GM23338 (cell line): ENCODE data around the gene COL6A1. TPM values are rescaled to one million over a fixed set of nuclear protein-coding genes. Genes with fewer than 3 reads are reported as not detected.

Source experiments
- ATAC-seq: fragments of 200-7000 bp; cut with Tn5 transposase; 3 replicates; pipeline ENCODE4 v1.9.1; 2020
- DNase-seq: peaks from one replicate; pipeline ENCODE4 v3.0.0-alpha.2; 2015; ENCODE audit warnings: low spot score
- H2AFZ ChIP-seq: fragments of 200-600 bp; sonication (generic); 2 replicates; pipeline ENCODE4 v1.8.0; 2016; ENCODE audit warnings: antibody characterized with exemption, mild to moderate bottlenecking, moderate library complexity
- H3F3A ChIP-seq: fragments of 200-600 bp; sonication (generic); replicated peaks from 2 replicates; pipeline ENCODE4 v1.8.0; 2017; ENCODE audit warnings: antibody characterized with exemption, mixed run types, low read depth
- H3K27ac ChIP-seq: fragments of 200-600 bp; sonication (generic); 2 replicates; pipeline ENCODE4 v1.6.1; 2016; ENCODE audit warnings: low read depth
- H3K27me3 ChIP-seq: fragments of 200-600 bp; sonication (generic); 2 replicates; pipeline ENCODE4 v1.8.0; 2016; ENCODE audit warnings: mild to moderate bottlenecking, mixed run types, moderate library complexity; ENCODE audit not compliant: insufficient read depth
- H3K36me3 ChIP-seq: fragments of 200-600 bp; sonication (generic); 2 replicates; pipeline ENCODE4 v1.8.0; 2016; ENCODE audit warnings: mild to moderate bottlenecking; ENCODE audit not compliant: insufficient read depth
- H3K4me1 ChIP-seq: fragments of 200-600 bp; sonication (generic); 2 replicates; pipeline ENCODE4 v1.8.0; 2016; ENCODE audit warnings: mild to moderate bottlenecking, moderate library complexity; ENCODE audit not compliant: insufficient read depth
- H3K4me2 ChIP-seq: fragments of 200-600 bp; sonication (generic); 2 replicates; pipeline ENCODE4 v1.7.1; 2017; ENCODE audit warnings: mixed run types
- H3K4me3 ChIP-seq: fragments of 200-600 bp; sonication (generic); 2 replicates; pipeline ENCODE4 v1.6.1; 2016; ENCODE audit warnings: mixed run types
- H3K79me2 ChIP-seq: fragments of 200-600 bp; sonication (generic); replicated peaks from 2 replicates; pipeline ENCODE4 v1.8.0; 2017; ENCODE audit warnings: mild to moderate bottlenecking; ENCODE audit not compliant: insufficient read depth
- H3K9me2 ChIP-seq: fragments of 200-600 bp; sonication (generic); 2 replicates; pipeline ENCODE4 v1.8.0; 2017; ENCODE audit not compliant: insufficient read depth
- H4K20me1 ChIP-seq: fragments of 200-600 bp; sonication (generic); replicated peaks from 2 replicates; pipeline ENCODE4 v1.8.0; 2017; ENCODE audit warnings: mild to moderate bottlenecking; ENCODE audit not compliant: insufficient read depth
- H3K27ac Mint-ChIP-seq: 2 replicates; pipeline ENCODE4 v1.8.0; 2020; ENCODE audit warnings: inconsistent platforms, mild to moderate bottlenecking, moderate library complexity, mixed read lengths
- H3K27me3 Mint-ChIP-seq: 3 replicates; pipeline ENCODE4 v1.8.0; 2022; ENCODE audit warnings: low read depth, mild to moderate bottlenecking, moderate library complexity, mixed read lengths, inconsistent platforms; ENCODE audit not compliant: insufficient read depth, poor library complexity
- H3K36me3 Mint-ChIP-seq: 3 replicates; pipeline ENCODE4 v1.8.0; 2021; ENCODE audit warnings: low read depth, mild to moderate bottlenecking, inconsistent platforms, moderate library complexity, mixed read lengths
- H3K4me1 Mint-ChIP-seq: 3 replicates; pipeline ENCODE4 v1.8.0; 2020; ENCODE audit warnings: mild to moderate bottlenecking, inconsistent platforms, mixed read lengths
- H3K4me3 Mint-ChIP-seq: 3 replicates; pipeline ENCODE4 v1.8.0; 2021; ENCODE audit warnings: moderate library complexity, mild to moderate bottlenecking, inconsistent platforms, mixed read lengths
- H3K9me3 Mint-ChIP-seq: 3 replicates; pipeline ENCODE4 v1.8.0; 2020; ENCODE audit warnings: moderate library complexity, mild to moderate bottlenecking, inconsistent platforms, mixed read lengths
- CREB1 ChIP-seq: fragments of 250-450 bp; sonication (Bioruptor Pico); IDR thresholded peaks from 2 replicates; pipeline ENCODE4 v1.5.0; 2020; ENCODE audit warnings: low read depth, mild to moderate bottlenecking, moderate library complexity
- EZH2 ChIP-seq: fragments of 200-600 bp; sonication (generic); IDR thresholded peaks from one replicate; pipeline ENCODE4 v1.8.0; 2017; ENCODE audit warnings: antibody characterized with exemption, mild to moderate bottlenecking, low read depth; ENCODE audit not compliant: unreplicated experiment
- EZH2phosphoT487 ChIP-seq: fragments of 200-600 bp; sonication (generic); IDR thresholded peaks from one replicate; pipeline ENCODE4 v1.8.1; 2018; ENCODE audit warnings: antibody characterized with exemption; ENCODE audit not compliant: unreplicated experiment
- JUNB ChIP-seq: IDR thresholded peaks from one replicate; pipeline ENCODE4 v1.6.1; 2016; ENCODE audit warnings: antibody characterized with exemption; ENCODE audit not compliant: unreplicated experiment
- NANOG ChIP-seq: IDR thresholded peaks from 2 replicates; pipeline ENCODE4 v1.6.1; 2016; ENCODE audit warnings: antibody characterized with exemption, borderline replicate concordance
- POLR2AphosphoS5 ChIP-seq: IDR thresholded peaks from 2 replicates; pipeline ENCODE4 v1.6.1; 2016; ENCODE audit warnings: antibody characterized with exemption, low read depth
- STAT1 ChIP-seq: IDR thresholded peaks from one replicate; pipeline ENCODE4 v1.6.1; 2016; ENCODE audit warnings: antibody characterized with exemption; ENCODE audit not compliant: unreplicated experiment
- ZNF114 ChIP-seq: fragments of 250-450 bp; sonication (Bioruptor Pico); IDR thresholded peaks from 2 replicates; pipeline ENCODE4 v1.5.0; 2020; ENCODE audit warnings: mild to moderate bottlenecking, moderate library complexity
- ZNF331 ChIP-seq: fragments of 250-450 bp; sonication (Bioruptor Pico); IDR thresholded peaks from 2 replicates; pipeline ENCODE4 v1.5.0; 2020; ENCODE audit warnings: low read depth, mild to moderate bottlenecking, moderate library complexity
- polyA plus RNA-seq: library from polyadenylated mRNA; unstranded; fragments of >200 nt; fragmentation: Nextera tagmentation; extraction: Ambion mirVana; gene quantifications from 2 replicates; pipeline ENCODE4 v1.2.1, GENCODE V29; 2016
- total RNA-seq: library from RNA; depleted of rRNA; stranded (reverse); fragments of >200 nt; shearing (Covaris generic); gene quantifications from 2 replicates; pipeline ENCODE4 v1.2.3, GENCODE V29; 2014
- TF ChIP-seq, protein P1 (sequence below), 2 experiments: fragments of 200-600 bp in 1 of 2; sonication (generic) in 1 of 2; conservative IDR thresholded peaks; 2 replicates each; pipeline versions ENCODE4 v1.5.1 to v1.6.1; 2016 to 2017; ENCODE audit warnings: antibody characterized with exemption in 2 of 2, low read depth in 2 of 2, mild to moderate bottlenecking in 2 of 2, moderate library complexity in 1 of 2
- TF ChIP-seq, protein P2 (sequence below): IDR thresholded peaks from one replicate; pipeline ENCODE4 v1.6.1; 2018; ENCODE audit warnings: antibody characterized with exemption; ENCODE audit not compliant: unreplicated experiment
- TF ChIP-seq, protein P3 (sequence below): fragments of 250-450 bp; sonication (Bioruptor Pico); IDR thresholded peaks from 2 replicates; pipeline ENCODE4 v1.5.0; 2020; ENCODE audit warnings: mild to moderate bottlenecking, moderate library complexity
- TF ChIP-seq, protein P4 (sequence below): IDR thresholded peaks from 2 replicates; pipeline ENCODE4 v1.6.1; 2016; ENCODE audit warnings: antibody characterized with exemption

Gene COL6A1
- total and polyA plus RNA-seq, 2 experiments from 2014 or later = 76.0 to 180 TPM

DNA sequence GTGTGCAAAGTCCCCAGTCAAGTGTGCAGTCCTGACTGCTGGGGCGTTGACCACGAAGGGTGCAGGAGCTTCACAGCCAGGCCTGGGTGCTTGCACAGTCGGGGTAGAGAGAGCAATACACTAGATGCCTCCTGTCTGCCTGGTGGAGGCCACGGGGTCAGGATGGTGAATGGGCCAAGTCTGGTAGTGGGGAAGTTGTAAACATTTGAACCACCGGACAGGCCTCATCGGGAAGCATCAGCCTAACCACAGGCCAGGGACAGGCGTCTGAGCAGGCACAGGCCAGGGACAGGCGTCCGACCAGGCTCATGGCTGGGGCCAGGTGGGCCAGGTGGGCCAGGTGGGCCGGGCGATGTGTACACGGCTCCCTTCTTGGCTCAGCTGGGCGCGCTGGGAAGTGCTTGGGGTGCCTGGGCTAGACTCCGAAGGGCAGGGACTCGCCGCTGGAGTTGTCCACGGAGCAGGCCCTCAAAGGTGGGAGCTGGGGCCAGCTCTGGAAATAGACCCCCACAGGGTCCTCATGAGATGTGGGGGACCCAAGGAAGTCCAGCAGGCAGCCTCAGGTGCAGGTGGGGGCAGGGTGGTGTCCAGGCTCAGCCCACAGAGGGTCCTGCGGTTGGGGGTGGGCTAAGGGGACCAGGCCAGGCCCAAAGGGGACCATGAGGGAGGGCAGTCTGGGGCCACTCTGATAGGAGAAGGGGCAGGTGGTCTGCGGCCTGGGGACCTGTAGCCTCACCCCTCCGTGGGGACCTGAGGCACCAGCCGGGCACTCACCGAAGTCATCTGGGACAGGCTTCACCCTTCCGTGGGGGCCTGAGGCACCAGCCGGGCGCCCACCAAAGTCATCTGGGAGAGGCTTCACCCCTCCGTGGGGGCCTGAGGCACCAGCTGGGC lies 15.0 kb downstream of the COL6A1 start:
- Mint-ChIP-seq H3K27ac (0 out of 2 replicates have a peak overlapping the region, but pooled peaks have one; percentile 31), H3K27me3 (peaks cover 6% of the 10 kb centered on the region), H3K9me3 (no peaks in the 10 kb centered on the region; the same call in 2 of the 3 replicates), H3K36me3 (peaks cover 7% of the 10 kb centered on the region), H3K4me1 (no peaks in the 10 kb centered on the region), H3K4me3 (no peak overlapping the region)
- TF ChIP-seq JUNB (no peak), STAT1 (no peak), ZNF331 (CRISPR knock-in tag) (no peak), NANOG (no peak), POLR2AphosphoS5 (no peak), CREB1 (CRISPR knock-in tag) (no peak), EZH2 (no peak), EZH2phosphoT487 (no peak), ZNF114 (CRISPR knock-in tag) (no peak)
- TF ChIP-seq, protein P1, sequence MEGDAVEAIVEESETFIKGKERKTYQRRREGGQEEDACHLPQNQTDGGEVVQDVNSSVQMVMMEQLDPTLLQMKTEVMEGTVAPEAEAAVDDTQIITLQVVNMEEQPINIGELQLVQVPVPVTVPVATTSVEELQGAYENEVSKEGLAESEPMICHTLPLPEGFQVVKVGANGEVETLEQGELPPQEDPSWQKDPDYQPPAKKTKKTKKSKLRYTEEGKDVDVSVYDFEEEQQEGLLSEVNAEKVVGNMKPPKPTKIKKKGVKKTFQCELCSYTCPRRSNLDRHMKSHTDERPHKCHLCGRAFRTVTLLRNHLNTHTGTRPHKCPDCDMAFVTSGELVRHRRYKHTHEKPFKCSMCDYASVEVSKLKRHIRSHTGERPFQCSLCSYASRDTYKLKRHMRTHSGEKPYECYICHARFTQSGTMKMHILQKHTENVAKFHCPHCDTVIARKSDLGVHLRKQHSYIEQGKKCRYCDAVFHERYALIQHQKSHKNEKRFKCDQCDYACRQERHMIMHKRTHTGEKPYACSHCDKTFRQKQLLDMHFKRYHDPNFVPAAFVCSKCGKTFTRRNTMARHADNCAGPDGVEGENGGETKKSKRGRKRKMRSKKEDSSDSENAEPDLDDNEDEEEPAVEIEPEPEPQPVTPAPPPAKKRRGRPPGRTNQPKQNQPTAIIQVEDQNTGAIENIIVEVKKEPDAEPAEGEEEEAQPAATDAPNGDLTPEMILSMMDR (conservative IDR thresholded peaks at IDR 0.05; ENCODE audit: low read depth in 2 of 2) = no peak
- TF ChIP-seq, protein P2, sequence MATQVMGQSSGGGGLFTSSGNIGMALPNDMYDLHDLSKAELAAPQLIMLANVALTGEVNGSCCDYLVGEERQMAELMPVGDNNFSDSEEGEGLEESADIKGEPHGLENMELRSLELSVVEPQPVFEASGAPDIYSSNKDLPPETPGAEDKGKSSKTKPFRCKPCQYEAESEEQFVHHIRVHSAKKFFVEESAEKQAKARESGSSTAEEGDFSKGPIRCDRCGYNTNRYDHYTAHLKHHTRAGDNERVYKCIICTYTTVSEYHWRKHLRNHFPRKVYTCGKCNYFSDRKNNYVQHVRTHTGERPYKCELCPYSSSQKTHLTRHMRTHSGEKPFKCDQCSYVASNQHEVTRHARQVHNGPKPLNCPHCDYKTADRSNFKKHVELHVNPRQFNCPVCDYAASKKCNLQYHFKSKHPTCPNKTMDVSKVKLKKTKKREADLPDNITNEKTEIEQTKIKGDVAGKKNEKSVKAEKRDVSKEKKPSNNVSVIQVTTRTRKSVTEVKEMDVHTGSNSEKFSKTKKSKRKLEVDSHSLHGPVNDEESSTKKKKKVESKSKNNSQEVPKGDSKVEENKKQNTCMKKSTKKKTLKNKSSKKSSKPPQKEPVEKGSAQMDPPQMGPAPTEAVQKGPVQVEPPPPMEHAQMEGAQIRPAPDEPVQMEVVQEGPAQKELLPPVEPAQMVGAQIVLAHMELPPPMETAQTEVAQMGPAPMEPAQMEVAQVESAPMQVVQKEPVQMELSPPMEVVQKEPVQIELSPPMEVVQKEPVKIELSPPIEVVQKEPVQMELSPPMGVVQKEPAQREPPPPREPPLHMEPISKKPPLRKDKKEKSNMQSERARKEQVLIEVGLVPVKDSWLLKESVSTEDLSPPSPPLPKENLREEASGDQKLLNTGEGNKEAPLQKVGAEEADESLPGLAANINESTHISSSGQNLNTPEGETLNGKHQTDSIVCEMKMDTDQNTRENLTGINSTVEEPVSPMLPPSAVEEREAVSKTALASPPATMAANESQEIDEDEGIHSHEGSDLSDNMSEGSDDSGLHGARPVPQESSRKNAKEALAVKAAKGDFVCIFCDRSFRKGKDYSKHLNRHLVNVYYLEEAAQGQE = no peak
- TF ChIP-seq, protein P3, sequence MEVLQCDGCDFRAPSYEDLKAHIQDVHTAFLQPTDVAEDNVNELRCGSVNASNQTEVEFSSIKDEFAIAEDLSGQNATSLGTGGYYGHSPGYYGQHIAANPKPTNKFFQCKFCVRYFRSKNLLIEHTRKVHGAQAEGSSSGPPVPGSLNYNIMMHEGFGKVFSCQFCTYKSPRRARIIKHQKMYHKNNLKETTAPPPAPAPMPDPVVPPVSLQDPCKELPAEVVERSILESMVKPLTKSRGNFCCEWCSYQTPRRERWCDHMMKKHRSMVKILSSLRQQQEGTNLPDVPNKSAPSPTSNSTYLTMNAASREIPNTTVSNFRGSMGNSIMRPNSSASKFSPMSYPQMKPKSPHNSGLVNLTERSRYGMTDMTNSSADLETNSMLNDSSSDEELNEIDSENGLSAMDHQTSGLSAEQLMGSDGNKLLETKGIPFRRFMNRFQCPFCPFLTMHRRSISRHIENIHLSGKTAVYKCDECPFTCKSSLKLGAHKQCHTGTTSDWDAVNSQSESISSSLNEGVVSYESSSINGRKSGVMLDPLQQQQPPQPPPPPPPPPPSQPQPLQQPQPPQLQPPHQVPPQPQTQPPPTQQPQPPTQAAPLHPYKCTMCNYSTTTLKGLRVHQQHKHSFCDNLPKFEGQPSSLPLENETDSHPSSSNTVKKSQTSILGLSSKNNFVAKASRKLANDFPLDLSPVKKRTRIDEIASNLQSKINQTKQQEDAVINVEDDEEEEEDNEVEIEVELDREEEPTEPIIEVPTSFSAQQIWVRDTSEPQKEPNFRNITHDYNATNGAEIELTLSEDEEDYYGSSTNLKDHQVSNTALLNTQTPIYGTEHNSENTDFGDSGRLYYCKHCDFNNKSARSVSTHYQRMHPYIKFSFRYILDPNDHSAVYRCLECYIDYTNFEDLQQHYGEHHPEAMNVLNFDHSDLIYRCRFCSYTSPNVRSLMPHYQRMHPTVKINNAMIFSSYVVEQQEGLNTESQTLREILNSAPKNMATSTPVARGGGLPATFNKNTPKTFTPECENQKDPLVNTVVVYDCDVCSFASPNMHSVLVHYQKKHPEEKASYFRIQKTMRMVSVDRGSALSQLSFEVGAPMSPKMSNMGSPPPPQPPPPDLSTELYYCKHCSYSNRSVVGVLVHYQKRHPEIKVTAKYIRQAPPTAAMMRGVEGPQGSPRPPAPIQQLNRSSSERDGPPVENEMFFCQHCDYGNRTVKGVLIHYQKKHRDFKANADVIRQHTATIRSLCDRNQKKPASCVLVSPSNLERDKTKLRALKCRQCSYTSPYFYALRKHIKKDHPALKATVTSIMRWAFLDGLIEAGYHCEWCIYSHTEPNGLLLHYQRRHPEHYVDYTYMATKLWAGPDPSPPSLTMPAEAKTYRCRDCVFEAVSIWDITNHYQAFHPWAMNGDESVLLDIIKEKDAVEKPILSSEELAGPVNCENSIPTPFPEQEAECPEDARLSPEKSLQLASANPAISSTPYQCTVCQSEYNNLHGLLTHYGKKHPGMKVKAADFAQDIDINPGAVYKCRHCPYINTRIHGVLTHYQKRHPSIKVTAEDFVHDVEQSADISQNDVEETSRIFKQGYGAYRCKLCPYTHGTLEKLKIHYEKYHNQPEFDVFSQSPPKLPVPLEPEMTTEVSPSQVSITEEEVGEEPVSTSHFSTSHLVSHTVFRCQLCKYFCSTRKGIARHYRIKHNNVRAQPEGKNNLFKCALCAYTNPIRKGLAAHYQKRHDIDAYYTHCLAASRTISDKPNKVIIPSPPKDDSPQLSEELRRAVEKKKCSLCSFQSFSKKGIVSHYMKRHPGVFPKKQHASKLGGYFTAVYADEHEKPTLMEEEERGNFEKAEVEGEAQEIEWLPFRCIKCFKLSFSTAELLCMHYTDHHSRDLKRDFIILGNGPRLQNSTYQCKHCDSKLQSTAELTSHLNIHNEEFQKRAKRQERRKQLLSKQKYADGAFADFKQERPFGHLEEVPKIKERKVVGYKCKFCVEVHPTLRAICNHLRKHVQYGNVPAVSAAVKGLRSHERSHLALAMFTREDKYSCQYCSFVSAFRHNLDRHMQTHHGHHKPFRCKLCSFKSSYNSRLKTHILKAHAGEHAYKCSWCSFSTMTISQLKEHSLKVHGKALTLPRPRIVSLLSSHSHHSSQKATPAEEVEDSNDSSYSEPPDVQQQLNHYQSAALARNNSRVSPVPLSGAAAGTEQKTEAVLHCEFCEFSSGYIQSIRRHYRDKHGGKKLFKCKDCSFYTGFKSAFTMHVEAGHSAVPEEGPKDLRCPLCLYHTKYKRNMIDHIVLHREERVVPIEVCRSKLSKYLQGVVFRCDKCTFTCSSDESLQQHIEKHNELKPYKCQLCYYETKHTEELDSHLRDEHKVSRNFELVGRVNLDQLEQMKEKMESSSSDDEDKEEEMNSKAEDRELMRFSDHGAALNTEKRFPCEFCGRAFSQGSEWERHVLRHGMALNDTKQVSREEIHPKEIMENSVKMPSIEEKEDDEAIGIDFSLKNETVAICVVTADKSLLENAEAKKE (CRISPR knock-in tag) = no peak
- TF ChIP-seq, protein P4, sequence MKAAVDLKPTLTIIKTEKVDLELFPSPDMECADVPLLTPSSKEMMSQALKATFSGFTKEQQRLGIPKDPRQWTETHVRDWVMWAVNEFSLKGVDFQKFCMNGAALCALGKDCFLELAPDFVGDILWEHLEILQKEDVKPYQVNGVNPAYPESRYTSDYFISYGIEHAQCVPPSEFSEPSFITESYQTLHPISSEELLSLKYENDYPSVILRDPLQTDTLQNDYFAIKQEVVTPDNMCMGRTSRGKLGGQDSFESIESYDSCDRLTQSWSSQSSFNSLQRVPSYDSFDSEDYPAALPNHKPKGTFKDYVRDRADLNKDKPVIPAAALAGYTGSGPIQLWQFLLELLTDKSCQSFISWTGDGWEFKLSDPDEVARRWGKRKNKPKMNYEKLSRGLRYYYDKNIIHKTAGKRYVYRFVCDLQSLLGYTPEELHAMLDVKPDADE = no peak
- no peaks in the 10 kb centered on the region for H3K36me3 ChIP-seq
- H3K79me2 ChIP-seq = no peaks in the 10 kb centered on the region
- ATAC-seq (no peak), DNase-seq (no peak)
- no peaks in the 10 kb centered on the region for H3K27me3 ChIP-seq
- no peaks in the 10 kb centered on the region for H3K9me2 ChIP-seq
- H4K20me1 ChIP-seq = no peaks in the 10 kb centered on the region
- no peak overlapping the region for H3K27ac ChIP-seq
- no peak overlapping the region for H2AFZ ChIP-seq
- H3F3A ChIP-seq = no peaks in the 10 kb centered on the region
- no peak overlapping the region for H3K4me2 ChIP-seq
- no peaks in the 10 kb centered on the region for H3K4me1 ChIP-seq
- no peak overlapping the region for H3K4me3 ChIP-seq
